Measurements from ENCODE around the gene PLPP4. TPM values are rescaled to one million over a fixed set of nuclear protein-coding genes. Genes with fewer than 3 reads are reported as not detected.

Gene PLPP4
- total RNA-seq, 1 experiment from 2014 or later: 13.8 TPM

- Histone ChIP-seq H3K36me3 (no peaks in the 10 kb centered on the region), H3K4me3 (no peak overlapping the region), H3K4me1 (replicated peaks) (peaks cover 21% of the 10 kb centered on the region), H3K27me3 (replicated peaks) (no peaks in the 10 kb centered on the region; the same call in 1 of the 2 replicates), H3K27ac (no peak overlapping the region), H3K9me3 (replicated peaks) (no peaks in the 10 kb centered on the region)
- DNase-seq (ENCODE audit: low read depth in 1 of 2, low spot score in 2 of 2): no peak
Observed at GRCh38 chr10:120609006-120609405, 152.0 kb downstream of the PLPP4 start.

GRCh38 chr10:120610791-120611190 is 153.8 kb downstream of the PLPP4 start:
- no peak overlapping the region for H3K27ac ChIP-seq
- no peak overlapping the region for H3K4me3 ChIP-seq
- no peak for DNase-seq (ENCODE audit: low read depth in 1 of 2, low spot score in 2 of 2)
- H3K4me1 ChIP-seq (replicated peaks): peaks cover 21% of the 10 kb centered on the region
- no peaks in the 10 kb centered on the region for H3K36me3 ChIP-seq
- H3K27me3 ChIP-seq (replicated peaks): no peaks in the 10 kb centered on the region; the same call in 1 of the 2 replicates
- H3K9me3 ChIP-seq (replicated peaks): no peaks in the 10 kb centered on the region

GRCh38 chr10:120612756-120613155 is 155.7 kb downstream of the PLPP4 start:
- Histone ChIP-seq H3K9me3 (replicated peaks) (no peaks in the 10 kb centered on the region), H3K27ac (no peak overlapping the region), H3K4me1 (replicated peaks) (peaks cover 7% of the 10 kb centered on the region), H3K4me3 (no peak overlapping the region), H3K27me3 (replicated peaks) (no peaks in the 10 kb centered on the region; the same call in 1 of the 2 replicates), H3K36me3 (no peaks in the 10 kb centered on the region)
- DNase-seq (ENCODE audit: low read depth in 1 of 2, low spot score in 2 of 2): no peak

GRCh38 chr10:120613180-120613579 is 156.2 kb downstream of the PLPP4 start:
- no peak overlapping the region for H3K27ac ChIP-seq
- no peaks in the 10 kb centered on the region; the same call in 1 of the 2 replicates for H3K27me3 ChIP-seq (replicated peaks)
- no peak overlapping the region for H3K4me3 ChIP-seq
- H3K4me1 ChIP-seq (replicated peaks): peaks cover 3% of the 10 kb centered on the region
- H3K36me3 ChIP-seq: no peaks in the 10 kb centered on the region
- H3K9me3 ChIP-seq (replicated peaks): no peaks in the 10 kb centered on the region
- no peak for DNase-seq (ENCODE audit: low read depth in 1 of 2, low spot score in 2 of 2)

GRCh38 chr10:120614680-120615079 is 157.7 kb downstream of the PLPP4 start:
- DNase-seq (ENCODE audit: low read depth in 1 of 2, low spot score in 2 of 2): no peak
- Histone ChIP-seq H3K36me3 (no peaks in the 10 kb centered on the region), H3K4me3 (no peak overlapping the region), H3K27ac (no peak overlapping the region), H3K9me3 (replicated peaks) (no peaks in the 10 kb centered on the region), H3K4me1 (replicated peaks) (no peaks in the 10 kb centered on the region), H3K27me3 (replicated peaks) (no peaks in the 10 kb centered on the region; the same call in 1 of the 2 replicates)

GRCh38 chr10:120616311-120616911 is 159.4 kb downstream of the PLPP4 start:
- no peaks in the 10 kb centered on the region for H3K36me3 ChIP-seq
- no peaks in the 10 kb centered on the region for H3K4me1 ChIP-seq (replicated peaks)
- H3K27ac ChIP-seq: no peak overlapping the region
- no peak overlapping the region for H3K4me3 ChIP-seq
- H3K27me3 ChIP-seq (replicated peaks): no peaks in the 10 kb centered on the region
- DNase-seq (ENCODE audit: low read depth in 1 of 2, low spot score in 2 of 2): no peak
- no peaks in the 10 kb centered on the region for H3K9me3 ChIP-seq (replicated peaks)

- Histone ChIP-seq H3K4me3 (no peak overlapping the region), H3K27me3 (replicated peaks) (peaks cover 4% of the 10 kb centered on the region), H3K36me3 (no peaks in the 10 kb centered on the region), H3K27ac (no peak overlapping the region), H3K4me1 (replicated peaks) (no peaks in the 10 kb centered on the region), H3K9me3 (replicated peaks) (no peaks in the 10 kb centered on the region)
- DNase-seq (ENCODE audit: low read depth in 1 of 2, low spot score in 2 of 2): no peak
Observed at GRCh38 chr10:120628197-120628596, 171.2 kb downstream of the PLPP4 start.

- DNase-seq (ENCODE audit: low read depth in 1 of 2, low spot score in 2 of 2): no peak
- Histone ChIP-seq H3K9me3 (replicated peaks) (no peaks in the 10 kb centered on the region), H3K27ac (no peak overlapping the region)
Observed at GRCh38 chr10:120630266-120630665, 173.2 kb downstream of the PLPP4 start.

GRCh38 chr10:120632047-120632446 is 175.0 kb downstream of the PLPP4 start:
- no peak overlapping the region for H3K4me3 ChIP-seq
- no peaks in the 10 kb centered on the region for H3K4me1 ChIP-seq (replicated peaks)
- DNase-seq (ENCODE audit: low read depth in 1 of 2, low spot score in 2 of 2): no peak
- H3K27me3 ChIP-seq (replicated peaks): peaks cover 4% of the 10 kb centered on the region
- no peak overlapping the region for H3K27ac ChIP-seq
- H3K9me3 ChIP-seq (replicated peaks): no peaks in the 10 kb centered on the region
- H3K36me3 ChIP-seq: no peaks in the 10 kb centered on the region

More at GRCh38 chr10:120630266-120630665, 173.2 kb downstream of the PLPP4 start:
- Histone ChIP-seq H3K4me3 (no peak overlapping the region), H3K27me3 (replicated peaks) (peaks cover 4% of the 10 kb centered on the region), H3K4me1 (replicated peaks) (no peaks in the 10 kb centered on the region), H3K36me3 (no peaks in the 10 kb centered on the region)

GRCh38 chr10:120632942-120633341 is 175.9 kb downstream of the PLPP4 start:
- Histone ChIP-seq H3K4me3 (no peak overlapping the region), H3K9me3 (replicated peaks) (no peaks in the 10 kb centered on the region), H3K4me1 (replicated peaks) (no peaks in the 10 kb centered on the region), H3K27me3 (replicated peaks) (no peaks in the 10 kb centered on the region), H3K36me3 (no peaks in the 10 kb centered on the region), H3K27ac (no peak overlapping the region)
- no peak for DNase-seq (ENCODE audit: low read depth in 1 of 2, low spot score in 2 of 2)

- Histone ChIP-seq H3K4me1 (replicated peaks) (no peaks in the 10 kb centered on the region), H3K27ac (no peak overlapping the region), H3K4me3 (no peak overlapping the region), H3K36me3 (no peaks in the 10 kb centered on the region), H3K27me3 (replicated peaks) (no peaks in the 10 kb centered on the region), H3K9me3 (replicated peaks) (no peaks in the 10 kb centered on the region)
- no peak for DNase-seq (ENCODE audit: low read depth in 1 of 2, low spot score in 2 of 2)
Observed at GRCh38 chr10:120634659-120635058, 177.6 kb downstream of the PLPP4 start.

All from SJSA1 (cell line).